ENCODE data around the gene C19orf44.
"Not testable (repeated sequence)": the region's sequence is repeated elsewhere in the genome, so short reads cannot be mapped to it uniquely, and the experiment has no call there.

Gene C19orf44

DNA sequence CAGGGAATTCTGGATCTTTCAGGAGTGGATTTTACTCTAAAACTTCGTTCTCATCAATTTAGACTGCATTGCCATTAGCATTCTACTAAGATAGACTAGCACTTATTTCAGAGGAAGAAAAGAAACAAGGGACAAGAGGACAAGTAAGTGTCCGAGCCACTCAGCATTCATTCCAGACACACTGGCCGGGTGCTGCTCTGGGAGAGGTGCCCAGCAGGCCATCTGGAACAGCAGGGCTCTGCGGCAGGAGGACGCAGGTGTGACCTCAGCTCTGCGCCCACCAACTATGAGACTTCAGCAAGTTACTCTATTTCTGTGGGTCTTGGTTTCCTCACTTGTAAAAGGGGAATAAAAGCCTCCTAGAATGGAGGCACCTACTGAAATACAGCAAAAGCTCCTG is 28.6 kb upstream of the C19orf44 start:
- no peak for DNase-seq (ENCODE audit: low read depth)

DNA sequence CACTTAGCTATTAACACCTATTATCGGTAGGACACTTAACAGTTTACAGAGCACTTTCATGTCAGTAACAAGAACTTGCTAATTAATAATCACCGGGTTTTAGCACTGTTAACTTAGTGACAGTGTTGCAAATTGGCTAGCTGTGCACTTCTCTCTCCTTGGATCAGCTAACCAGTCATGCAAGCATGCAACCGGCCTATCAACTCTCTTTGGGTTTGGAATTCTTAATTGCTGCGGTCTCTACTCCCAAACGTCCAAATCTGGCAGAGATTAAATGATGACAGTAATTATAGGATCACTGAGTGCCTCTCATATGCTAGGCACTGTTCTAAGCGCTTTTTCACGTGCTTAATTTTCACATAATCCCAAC is 25.7 kb upstream of the C19orf44 start:
- DNase-seq (ENCODE audit: low read depth) = no peak

- no peak for DNase-seq (ENCODE audit: low read depth)
Observed at GRCh38 chr19:16470911-16471811, 25.0 kb upstream of the C19orf44 start.

DNA sequence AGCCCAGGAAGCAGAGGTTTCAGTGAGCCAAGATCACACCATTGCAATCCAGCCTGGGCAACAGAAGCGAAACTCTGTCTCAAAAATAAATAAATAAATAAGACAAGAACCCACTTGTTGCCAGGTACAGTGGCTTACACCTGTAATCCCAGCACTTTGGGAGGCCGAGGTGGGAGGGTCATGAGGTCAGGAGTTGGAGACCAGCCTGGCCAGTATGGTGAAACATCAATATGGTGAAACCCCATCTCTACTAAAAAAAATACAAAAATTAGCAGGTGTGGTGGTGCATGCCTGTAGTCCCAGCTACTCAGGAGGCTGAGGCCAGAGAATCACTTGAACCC is 23.7 kb upstream of the C19orf44 start:
- DNase-seq (ENCODE audit: low read depth) = not testable (repeated sequence)

DNA sequence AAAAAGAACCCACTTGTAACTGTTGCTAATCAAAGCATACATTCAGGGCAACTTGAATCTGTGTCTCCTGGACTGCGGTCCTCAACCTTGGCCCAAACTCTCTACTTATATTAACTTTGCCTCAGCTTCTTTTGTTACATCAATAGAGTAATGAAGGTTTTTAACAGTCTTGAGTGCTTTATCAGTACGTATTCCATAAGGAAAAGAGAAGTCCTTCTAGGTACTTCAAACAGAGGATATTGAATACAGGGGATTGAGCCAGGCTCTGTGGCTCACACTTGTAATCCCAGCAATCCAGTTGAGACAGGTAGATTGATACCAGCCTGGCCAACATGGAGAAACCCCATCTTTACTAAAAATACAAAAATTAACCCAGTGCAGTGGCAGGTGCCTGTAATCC is 23.2 kb upstream of the C19orf44 start:
- no peak for DNase-seq (ENCODE audit: low read depth)

DNA sequence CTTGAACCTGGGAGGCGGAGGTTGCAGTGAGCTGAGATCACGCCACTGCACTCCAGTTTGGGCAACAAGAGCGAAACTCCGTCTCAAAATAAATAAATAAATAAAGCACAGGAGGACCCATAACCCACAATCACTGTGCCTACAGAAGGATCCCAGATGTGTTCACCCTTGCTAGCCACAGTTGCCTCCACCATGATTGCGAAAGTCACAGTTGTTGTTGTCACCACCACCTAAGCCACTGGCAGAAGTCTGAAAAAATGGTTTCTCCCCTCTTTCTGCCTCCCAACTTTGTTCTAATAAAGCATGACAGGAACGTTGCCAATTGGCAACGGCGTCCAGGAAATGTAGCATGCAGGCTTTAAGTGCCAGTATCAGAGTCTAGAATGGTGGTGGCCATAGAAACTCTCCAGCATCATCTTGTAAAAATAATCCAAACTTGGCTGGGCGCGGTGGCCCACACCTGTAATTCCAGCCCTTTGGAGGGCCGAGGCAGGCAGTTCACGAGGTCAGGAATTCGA is 22.3 kb upstream of the C19orf44 start:
- DNase-seq (ENCODE audit: low read depth) = no peak

DNA sequence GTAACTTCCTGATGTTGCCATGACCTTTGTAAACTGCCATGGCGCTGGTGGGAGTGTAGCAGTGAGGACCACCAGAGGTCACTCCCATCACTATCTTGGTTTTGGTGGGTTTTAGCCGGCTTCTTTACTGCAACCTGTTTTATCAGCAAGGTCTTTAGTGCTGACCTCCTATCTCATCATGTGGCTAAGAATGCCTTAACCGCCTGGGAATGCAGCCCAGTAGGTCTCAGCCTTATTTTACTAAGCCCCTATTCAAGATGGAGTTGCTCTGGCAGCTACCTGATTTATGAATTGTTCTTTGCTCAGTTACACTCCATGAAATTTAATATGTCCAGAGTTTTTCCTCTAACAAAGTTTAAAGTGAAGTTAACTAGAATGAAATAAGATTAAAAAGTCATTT is 19.8 kb upstream of the C19orf44 start:
- no peak for DNase-seq (ENCODE audit: low read depth)

DNA sequence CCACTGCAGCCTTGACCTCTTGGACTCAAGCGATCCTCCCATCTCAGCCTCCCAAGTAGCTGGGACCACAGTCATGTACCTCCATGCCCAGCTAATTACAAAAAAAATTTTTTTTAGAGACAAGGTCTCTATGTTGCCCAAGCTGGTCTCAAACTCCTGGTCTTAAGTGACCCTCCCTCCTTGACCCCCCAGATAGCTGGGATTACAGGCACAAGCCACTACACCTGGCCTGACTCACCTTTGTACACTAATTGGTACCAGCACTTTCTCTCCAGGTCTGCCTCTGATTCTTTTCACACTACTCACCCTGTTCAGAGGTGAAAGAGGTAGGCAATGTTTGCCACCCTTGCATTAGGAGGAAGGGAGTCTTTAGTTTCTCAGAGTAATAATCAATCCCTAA is 18.9 kb upstream of the C19orf44 start:
- no peak for DNase-seq (ENCODE audit: low read depth)

DNA sequence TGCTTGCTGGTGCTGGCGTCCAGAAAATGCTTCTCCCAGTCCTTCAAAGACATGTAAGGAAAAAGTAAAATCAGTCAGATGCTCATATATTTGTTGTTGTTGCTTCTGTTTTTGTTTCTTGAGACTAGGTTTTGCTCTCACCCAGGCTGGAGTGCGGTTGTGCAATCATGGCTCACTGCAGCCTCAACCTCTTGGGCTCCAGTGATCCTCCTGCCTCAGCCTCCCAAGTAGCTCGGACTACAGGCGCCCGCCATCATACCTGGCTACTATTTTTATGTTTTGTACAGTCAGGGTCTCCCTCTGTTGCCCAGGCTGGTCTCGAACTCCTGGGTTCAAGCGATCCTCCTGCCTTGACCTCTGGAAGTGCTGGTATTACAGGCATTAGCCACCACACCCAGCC is 13.4 kb upstream of the C19orf44 start:
- no peak for DNase-seq (ENCODE audit: low read depth)

DNA sequence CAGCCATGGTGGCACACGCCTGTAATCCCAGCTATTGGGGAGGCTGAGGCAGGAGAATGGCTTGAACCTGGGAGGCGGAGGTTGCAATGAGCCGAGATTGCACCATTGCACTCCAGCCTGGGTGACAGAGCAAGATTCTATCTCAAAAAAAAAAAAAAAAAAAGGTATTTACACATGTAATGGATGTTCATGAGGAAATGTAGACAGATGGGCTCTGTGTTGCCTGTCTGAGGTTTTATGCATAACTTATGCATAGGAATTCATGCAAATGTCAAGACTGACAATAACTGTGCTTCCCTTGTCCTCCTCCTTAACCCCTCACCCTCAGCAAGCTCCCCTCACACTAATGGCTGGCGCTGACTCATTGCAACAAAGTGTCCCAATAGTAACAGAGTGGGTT is 9.7 kb upstream of the C19orf44 start:
- not testable (repeated sequence) for DNase-seq (ENCODE audit: low read depth)

DNA sequence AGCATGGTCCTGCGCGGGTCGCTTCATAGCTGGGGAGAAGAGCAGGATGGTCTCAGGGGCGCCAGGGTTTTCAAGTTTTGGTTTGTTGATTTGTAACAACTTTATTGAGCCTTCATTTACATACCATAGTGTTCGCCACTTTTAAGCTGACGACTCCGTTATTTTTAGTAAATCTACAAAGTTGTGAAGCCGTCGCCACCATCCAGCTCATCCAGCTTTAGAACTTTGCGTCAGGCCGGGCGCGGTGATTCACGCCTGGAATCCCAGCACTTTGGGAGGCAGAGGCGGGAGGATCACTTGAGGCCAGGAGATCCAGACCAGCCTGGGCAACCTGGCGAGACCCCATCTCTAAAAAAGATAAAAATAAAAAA is 404 bp downstream of the C19orf44 start:
- no peak for DNase-seq (ENCODE audit: low read depth)

DNA sequence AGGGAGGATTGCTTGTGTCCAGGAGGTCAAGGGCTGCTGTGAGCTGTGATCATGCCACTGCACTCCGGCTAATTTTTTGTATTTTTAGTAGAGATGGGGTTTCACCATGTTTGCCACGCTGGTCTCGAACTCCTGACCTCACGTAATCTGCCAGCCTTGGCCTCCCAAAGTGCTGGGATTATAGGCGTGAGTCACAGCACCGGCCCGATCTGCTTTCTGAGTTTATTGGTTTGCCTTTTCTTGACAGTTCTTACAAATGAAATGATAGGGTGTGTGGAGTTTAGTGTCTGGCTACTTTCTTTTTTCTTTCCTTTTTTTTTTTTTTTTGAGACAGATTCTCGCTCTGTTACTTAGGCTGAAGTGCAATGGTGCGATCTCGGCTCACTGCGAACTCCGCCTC is 848 bp downstream of the C19orf44 start:
- DNase-seq (ENCODE audit: low read depth) = no peak

DNA sequence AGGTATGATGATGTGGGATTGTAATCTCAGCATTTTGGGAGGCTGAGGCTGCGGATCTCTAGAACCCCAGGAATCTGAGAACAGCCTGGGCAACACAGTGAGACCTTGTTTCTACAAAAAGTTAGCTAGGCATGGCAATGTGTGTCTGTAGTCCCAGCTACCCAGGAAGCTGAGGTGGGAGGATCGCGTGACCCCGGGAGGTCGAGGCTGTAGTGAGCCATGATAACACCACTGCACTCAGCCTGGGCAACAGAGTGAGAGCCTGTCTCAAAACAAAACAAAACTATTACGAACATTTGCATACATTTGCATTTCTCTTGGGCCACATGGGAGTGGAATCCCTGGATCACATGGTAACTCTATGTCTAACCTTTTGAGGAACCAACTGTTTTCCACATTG is 1.6 kb downstream of the C19orf44 start:
- DNase-seq (ENCODE audit: low read depth) = no peak

DNA sequence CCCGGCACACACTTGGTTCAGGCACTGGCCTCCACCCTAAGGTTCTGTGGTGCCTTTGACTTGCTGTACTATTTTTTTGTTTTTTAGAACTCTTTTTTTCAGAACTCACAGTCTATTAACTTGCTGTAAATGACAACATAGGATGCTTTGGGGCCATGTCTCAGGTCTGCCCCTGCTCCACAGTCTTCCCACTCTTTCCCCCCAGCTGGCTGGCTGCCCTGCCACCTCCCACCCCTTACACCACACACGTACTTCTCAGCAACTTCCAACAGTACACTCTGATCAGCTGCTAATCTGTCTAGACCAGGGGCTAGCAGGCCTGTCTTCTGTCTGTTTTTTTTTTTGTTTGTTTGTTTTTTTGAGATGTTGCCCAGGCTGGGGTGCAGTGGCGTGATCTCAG is 8.1 kb downstream of the C19orf44 start:
- no peak for DNase-seq (ENCODE audit: low read depth)

DNA sequence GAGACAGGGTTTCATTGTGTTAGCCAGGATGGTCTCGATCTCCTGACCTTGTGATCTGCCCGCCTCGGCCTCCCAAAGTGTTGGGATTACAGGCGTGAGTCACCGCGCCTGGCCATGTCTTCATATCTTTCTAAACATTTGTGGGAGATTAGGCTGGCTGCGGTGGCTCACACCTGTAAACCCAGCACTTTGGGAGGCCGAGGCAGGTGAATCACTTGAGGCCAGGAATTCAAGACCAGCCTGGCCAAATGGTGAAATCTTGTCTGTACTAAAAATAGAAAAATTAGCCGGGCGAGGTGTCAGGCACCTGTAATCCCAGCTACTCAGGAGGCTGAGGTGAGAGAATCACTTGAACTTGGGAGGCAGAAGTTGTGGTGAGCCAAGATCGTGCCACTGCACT is 10.0 kb downstream of the C19orf44 start:
- not testable (repeated sequence) for DNase-seq (ENCODE audit: low read depth)

GRCh38 chr19:16506961-16507360 is 10.8 kb downstream of the C19orf44 start:
- DNase-seq (ENCODE audit: low read depth) = no peak

GRCh38 chr19:16508546-16508945 is 12.4 kb downstream of the C19orf44 start:
- DNase-seq (ENCODE audit: low read depth) = no peak

DNA sequence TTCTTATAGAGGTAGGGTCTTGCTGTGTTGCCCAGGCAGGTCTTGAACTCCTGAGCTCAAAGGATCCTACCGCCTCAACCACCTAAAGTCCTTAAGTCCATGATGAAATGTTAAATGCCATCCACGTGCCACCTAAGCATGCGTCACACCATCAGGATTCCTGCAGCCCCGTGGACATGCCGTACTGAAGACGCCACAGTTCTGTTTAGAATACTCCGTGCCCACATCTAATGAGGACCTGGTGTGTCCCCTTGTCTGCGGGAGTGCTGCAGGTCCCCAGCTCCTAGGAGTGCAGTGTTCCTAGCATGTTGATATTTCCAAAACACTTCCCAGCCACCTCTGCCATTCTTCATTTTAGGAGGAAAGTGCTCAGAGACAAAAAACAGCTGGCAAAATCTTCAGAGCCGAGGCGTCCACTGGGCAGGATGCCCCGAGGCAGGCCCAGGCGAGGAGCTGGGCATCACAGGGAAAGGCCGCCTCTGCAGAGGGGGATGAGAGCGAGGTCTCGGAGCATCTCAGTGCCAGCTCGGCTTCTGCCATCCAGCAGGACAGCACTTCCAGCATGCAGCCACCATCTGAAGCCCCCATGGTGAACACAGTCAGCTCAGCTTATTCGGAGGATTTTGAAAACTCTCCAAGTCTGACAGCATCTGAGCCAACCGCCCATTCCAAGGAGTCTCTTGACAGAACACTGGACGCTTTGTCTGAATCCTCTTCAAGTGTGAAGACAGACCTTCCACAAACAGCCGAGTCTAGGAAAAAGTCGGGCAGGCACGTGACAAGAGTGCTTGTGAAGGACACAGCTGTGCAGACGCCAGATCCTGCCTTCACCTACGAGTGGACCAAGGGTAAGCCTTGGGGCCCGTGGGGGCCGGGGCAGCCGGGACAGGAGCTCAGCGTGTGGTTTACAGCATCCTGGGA is 13.2 kb downstream of the C19orf44 start:
- no peak for DNase-seq (ENCODE audit: low read depth)

GRCh38 chr19:16512611-16513010 is 16.4 kb downstream of the C19orf44 start:
- DNase-seq (ENCODE audit: low read depth) = not testable (repeated sequence)

GRCh38 chr19:16514383-16515019 is 18.3 kb downstream of the C19orf44 start:
- DNase-seq (ENCODE audit: low read depth) = no peak

DNA sequence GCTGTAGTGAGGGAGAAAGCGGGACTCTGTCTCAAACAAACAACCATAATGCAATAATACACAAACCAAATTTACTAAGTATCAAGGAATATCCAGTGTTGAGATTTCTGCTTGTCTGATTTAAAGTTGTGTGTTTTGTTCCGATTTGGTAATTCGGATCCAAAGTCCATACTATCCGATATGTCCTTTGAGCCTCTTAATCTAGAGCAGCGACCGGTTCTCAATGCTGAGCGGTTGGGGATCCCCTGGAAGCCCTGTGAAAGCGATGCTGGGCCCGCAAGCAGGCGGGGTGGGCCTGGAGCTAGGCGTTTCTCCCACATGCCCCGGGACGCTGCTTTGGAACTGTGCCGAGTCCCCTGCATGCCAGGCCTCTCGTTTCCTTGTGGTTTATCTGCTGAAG is 20.2 kb downstream of the C19orf44 start:
- no peak for DNase-seq (ENCODE audit: low read depth)

DNA sequence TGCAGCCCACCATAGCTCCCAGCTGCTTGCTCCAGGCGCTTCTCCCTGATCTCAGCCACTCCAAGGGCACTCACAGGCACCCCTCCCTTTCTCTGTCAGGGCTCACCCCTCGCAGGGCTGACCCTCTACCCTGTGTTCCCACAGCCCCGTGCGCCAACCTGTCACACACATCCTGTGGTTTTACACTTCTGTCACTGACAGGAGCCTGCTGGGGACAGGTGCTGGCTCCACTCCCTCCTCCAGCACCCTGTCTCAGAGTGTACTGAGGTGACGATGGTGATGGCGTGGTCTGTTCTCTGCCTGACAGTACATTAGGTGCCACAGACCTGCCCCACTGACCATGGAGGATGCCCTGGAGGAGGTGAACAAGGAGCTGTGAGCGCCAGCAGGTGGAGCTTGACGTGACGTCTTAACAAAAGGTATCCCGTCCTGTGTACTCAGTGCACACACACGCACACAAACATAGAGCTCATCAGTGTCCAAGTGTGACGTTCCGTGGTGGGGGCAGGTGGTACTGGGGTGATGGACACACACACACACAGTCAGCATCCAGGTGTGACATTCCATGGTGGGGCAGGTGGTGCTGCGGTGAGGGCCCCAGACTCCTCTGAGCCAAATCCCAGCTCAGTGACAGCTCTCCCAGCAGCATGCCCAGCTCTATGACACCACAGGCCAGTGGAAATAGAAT is 20.9 kb downstream of the C19orf44 start:
- no peak for DNase-seq (ENCODE audit: low read depth)
